K562 (cell line): ENCODE results near the gene YBX2. TPM values are rescaled to one million over a fixed set of nuclear protein-coding genes. Genes with fewer than 3 reads are reported as not detected.

Experiments
- ATF1 ChIP-seq, 2 experiments: fragments of 450-650 bp in 1 of 2; IDR thresholded peaks; 2 replicates each; pipeline ENCODE4 v1.6.1; 2016; ENCODE audit warnings: missing compliant biosample characterization in 1 of 2, missing genetic modification characterization in 1 of 2
- EGR1 ChIP-seq: fragments of 450-650 bp; conservative IDR thresholded peaks from 2 replicates; pipeline ENCODE4 v1.6.1; 2017; ENCODE audit warnings: mild to moderate bottlenecking
- ELF1 ChIP-seq: fragments of 200-800 bp; sonication (Bioruptor generic); IDR thresholded peaks from 2 replicates; pipeline ENCODE4 v1.6.1; 2016; ENCODE audit warnings: missing genetic modification characterization, missing compliant biosample characterization
- ELF2 ChIP-seq: fragments of 250-450 bp; sonication (Bioruptor Pico); IDR thresholded peaks from 2 replicates; pipeline ENCODE4 v1.5.0; 2021; ENCODE audit warnings: mild to moderate bottlenecking
- ETS1 ChIP-seq: conservative IDR thresholded peaks from 2 replicates; pipeline ENCODE4 v1.6.1; 2011; ENCODE audit warnings: low read depth, mild to moderate bottlenecking, low read length; ENCODE audit not compliant: control insufficient read depth
- ETV1 ChIP-seq: fragments of 450-650 bp; conservative IDR thresholded peaks from 2 replicates; pipeline ENCODE4 v1.6.1; 2016; ENCODE audit warnings: missing genetic modification characterization, control low read depth, low read depth, missing compliant biosample characterization
- FOXJ2 ChIP-seq: fragments of 200-800 bp; sonication (Bioruptor generic); IDR thresholded peaks from 2 replicates; pipeline ENCODE4 v1.6.1; 2016; ENCODE audit warnings: missing genetic modification characterization, missing compliant biosample characterization
- FOXM1 ChIP-seq, 2 experiments: fragments of 450-650 bp in 1 of 2; sonication (generic) in 1 of 2; formaldehyde crosslinking in 1 of 2; IDR thresholded peaks; 2 replicates each; pipeline versions ENCODE4 v1.6.1 to v1.9.0; 2017 to 2022; ENCODE audit warnings: low read depth in 2 of 2, mild to moderate bottlenecking in 2 of 2, missing genetic modification reagents in 1 of 2, moderate library complexity in 1 of 2
- GABPA ChIP-seq: fragments of 200-800 bp; sonication (Bioruptor generic); conservative IDR thresholded peaks from 2 replicates; pipeline ENCODE4 v1.6.1; 2016; ENCODE audit warnings: low read depth, missing genetic modification characterization, missing compliant biosample characterization
- MEF2A ChIP-seq: IDR thresholded peaks from 2 replicates; pipeline ENCODE4 v1.6.1; 2011; ENCODE audit warnings: low read depth, mild to moderate bottlenecking, low read length, moderate library complexity; ENCODE audit not compliant: control insufficient read depth
- NCOR1 ChIP-seq: fragments of 450-650 bp; IDR thresholded peaks from 2 replicates; pipeline ENCODE4 v1.6.1; 2016; ENCODE audit warnings: mild to moderate bottlenecking, moderate library complexity
- NONO ChIP-seq, 2 experiments: fragments of 200-400 bp in 1 of 2; fragments of 450-650 bp in 1 of 2; formaldehyde crosslinking in 1 of 2; IDR thresholded peaks; 2 replicates each; pipeline ENCODE4 v1.6.1; 2017; ENCODE audit warnings: low read depth in 2 of 2, mild to moderate bottlenecking in 2 of 2, moderate library complexity in 2 of 2, low read length in 1 of 2
- OTX1 ChIP-seq: fragments of 450-650 bp; formaldehyde crosslinking; IDR thresholded peaks from 2 replicates; pipeline ENCODE4 v1.4.0; 2022; ENCODE audit warnings: mild to moderate bottlenecking
- PCBP1 ChIP-seq: fragments of 200-400 bp; formaldehyde crosslinking; IDR thresholded peaks from 2 replicates; pipeline ENCODE4 v1.6.1; 2018; ENCODE audit warnings: mild to moderate bottlenecking, low read depth, low read length; ENCODE audit not compliant: poor library complexity, severe bottlenecking
- PHB ChIP-seq: fragments of 250-450 bp; sonication (Bioruptor Pico); IDR thresholded peaks from 2 replicates; pipeline ENCODE4 v1.5.0; 2021
- POLR2H ChIP-seq: IDR thresholded peaks from 2 replicates; pipeline ENCODE4 v1.6.1; 2016; ENCODE audit warnings: missing genetic modification characterization, low read depth, mild to moderate bottlenecking, control low read depth, missing compliant biosample characterization, moderate library complexity
- POU5F1 ChIP-seq: fragments of 150-350 bp; IDR thresholded peaks from 2 replicates; pipeline ENCODE4 v1.6.1; 2014; ENCODE audit warnings: borderline replicate concordance, low read length, low read depth, mild to moderate bottlenecking; ENCODE audit not compliant: partially characterized antibody
- SAFB2 ChIP-seq: fragments of 200-400 bp; formaldehyde crosslinking; IDR thresholded peaks from 2 replicates; pipeline ENCODE4 v1.6.1; 2018; ENCODE audit warnings: borderline replicate concordance, low read length, low read depth, moderate library complexity; ENCODE audit not compliant: severe bottlenecking
- SIX5 ChIP-seq, 2 experiments: IDR thresholded peaks; 2 replicates each; pipeline ENCODE4 v1.6.1; 2011; ENCODE audit warnings: low read length in 2 of 2, borderline replicate concordance in 1 of 2, low read depth in 1 of 2, mild to moderate bottlenecking in 1 of 2, moderate library complexity in 1 of 2; ENCODE audit not compliant: insufficient read depth in 1 of 2
- TSC22D4 ChIP-seq: fragments of 450-650 bp; IDR thresholded peaks from 2 replicates; pipeline ENCODE4 v1.6.1; 2016; ENCODE audit warnings: missing genetic modification characterization, missing biosample characterization, control low read depth
- XRCC3 ChIP-seq: fragments of 450-650 bp; IDR thresholded peaks from 2 replicates; pipeline ENCODE4 v1.6.1; 2017; ENCODE audit warnings: mild to moderate bottlenecking, moderate library complexity
- ZNF124 ChIP-seq: sonication (generic); formaldehyde crosslinking; IDR thresholded peaks from 2 replicates; pipeline ENCODE4 v1.8.1; 2022; ENCODE audit warnings: missing genetic modification reagents
- ZNF143 ChIP-seq: sonication (generic); formaldehyde crosslinking; IDR thresholded peaks from 2 replicates; pipeline ENCODE4 v1.9.0; 2022; ENCODE audit warnings: mild to moderate bottlenecking, missing genetic modification reagents
- ZNF23 ChIP-seq: fragments of 250-450 bp; sonication (Bioruptor Pico); IDR thresholded peaks from 2 replicates; pipeline ENCODE4 v1.4.0; 2020; ENCODE audit warnings: mild to moderate bottlenecking
- ZNF274 ChIP-seq: IDR thresholded peaks from 2 replicates; pipeline ENCODE4 v1.6.1; 2011; ENCODE audit warnings: low read depth, mild to moderate bottlenecking, low read length, moderate library complexity, borderline replicate concordance
- polyA plus RNA-seq, 8 experiments: library from polyadenylated mRNA; depleted of rRNA in 4 of 8; stranded (reverse) in 5 of 8; unstranded in 3 of 8; fragments of >200 nt; fragmentation: Nextera tagmentation in 2 of 8; fragmentation: Illumina TruSeq in 1 of 8; extraction: Ambion mirVana in 2 of 8; extraction: Trizol in 1 of 8; gene quantifications; 2 replicates each; pipeline versions ENCODE4 v1.2.1 to v1.2.3, GENCODE V29; 2011 to 2014; ENCODE audit warnings: inconsistent platforms in 1 of 8, missing spikeins in 1 of 8
- total RNA-seq, 7 experiments: library from RNA; depleted of rRNA in 6 of 7; stranded (reverse); fragments of >200 nt in 6 of 7; fragmentation: Illumina TruSeq in 2 of 7; extraction: Trizol in 2 of 7; gene quantifications; 2 replicates each; pipeline versions ENCODE4 v1.2.1 to v1.2.3, GENCODE V29; 2011 to 2021; ENCODE audit warnings: low replicate concordance in 1 of 7

Gene YBX2
- total and polyA plus RNA-seq, 9 of the 15 experiments (the other 6 are each of a cell fraction or from before 2014, with no cell fraction given): 0.03 to 0.59 (median 0.27) TPM; not detected in 6

GRCh38 chr17:7239091-7240027 is 55.1 kb downstream of the YBX2 start, which contains the start of gene PHF23 (continued):
- TF ChIP-seq SIX5 (IDR thresholded peaks at IDR 0.05; ENCODE audit: borderline replicate concordance in 1 of 2, insufficient read depth in 1 of 2, low read depth in 1 of 2, low read length in 2 of 2): peak; percentile 54 to 68
- 0 out of 2 replicates have a peak, but pooled peaks have one; percentile 8 for TF ChIP-seq OTX1
- no peak for TF ChIP-seq ZNF274
- TF ChIP-seq ATF1 (CRISPR knock-in tag; IDR thresholded peaks at IDR 0.05): no peak
- peak; percentile 42; the same call in 1 of the 2 replicates for TF ChIP-seq ATF1 (tag; IDR thresholded peaks at IDR 0.05)
- peak; percentile 31; the same call in 1 of the 2 replicates for TF ChIP-seq NCOR1
- peak; percentile 89 for TF ChIP-seq ZNF143 (CRISPR knock-in tag)
- TF ChIP-seq ETS1: peak; percentile 85
- TF ChIP-seq FOXM1 (IDR thresholded peaks at IDR 0.05; ENCODE audit: low read depth): no peak
- TF ChIP-seq FOXM1 (CRISPR knock-in tag; IDR thresholded peaks at IDR 0.05; ENCODE audit: low read depth): no peak
- TF ChIP-seq FOXJ2 (tag): 0 out of 2 replicates have a peak, but pooled peaks have one; percentile 30
- peak; percentile 84 for TF ChIP-seq POU5F1
- TF ChIP-seq GABPA (tag): peak; percentile 97
- no peak for TF ChIP-seq XRCC3
- no peak for TF ChIP-seq PHB (CRISPR knock-in tag)
- TF ChIP-seq ZNF23 (CRISPR knock-in tag): no peak
- peak; percentile 58 for TF ChIP-seq POLR2H (tag)
- peak; percentile 67; the same call in 1 of the 2 replicates for TF ChIP-seq ELF2 (CRISPR knock-in tag)
- peak; percentile 97 for TF ChIP-seq ELF1
- 0 out of 4 replicates have a peak, but pooled peaks of 1 of the 2 experiments have one; percentile 64 for TF ChIP-seq NONO (IDR thresholded peaks at IDR 0.05; ENCODE audit: low read depth in 2 of 2, low read length in 1 of 2)
- TF ChIP-seq ETV1 (tag): peak; percentile 85
- no peak for TF ChIP-seq TSC22D4 (tag)
- no peak for TF ChIP-seq ZNF124
- TF ChIP-seq EGR1: peak; percentile 71
- TF ChIP-seq MEF2A: no peak
- no peak for TF ChIP-seq SAFB2
- peak; percentile 67 for TF ChIP-seq PCBP1
